GM23338 (cell line): Measurements from ENCODE around the gene TPM3. TPM values are rescaled to one million over a fixed set of nuclear protein-coding genes. Genes with fewer than 3 reads are reported as not detected.
A peak's percentile ranks its signal among the peaks of the same experiment; 100 is the strongest.

Source experiments
- ATAC-seq: fragments of 200-7000 bp; cut with Tn5 transposase; 3 replicates; pipeline ENCODE4 v1.9.1; 2020
- DNase-seq: peaks from one replicate; pipeline ENCODE4 v3.0.0-alpha.2; 2015; ENCODE audit warnings: low spot score
- H2AFZ ChIP-seq: fragments of 200-600 bp; sonication (generic); 2 replicates; pipeline ENCODE4 v1.8.0; 2016; ENCODE audit warnings: antibody characterized with exemption, mild to moderate bottlenecking, moderate library complexity
- H3F3A ChIP-seq: fragments of 200-600 bp; sonication (generic); replicated peaks from 2 replicates; pipeline ENCODE4 v1.8.0; 2017; ENCODE audit warnings: antibody characterized with exemption, mixed run types, low read depth
- H3K27ac ChIP-seq: fragments of 200-600 bp; sonication (generic); 2 replicates; pipeline ENCODE4 v1.6.1; 2016; ENCODE audit warnings: low read depth
- H3K27me3 ChIP-seq: fragments of 200-600 bp; sonication (generic); 2 replicates; pipeline ENCODE4 v1.8.0; 2016; ENCODE audit warnings: mild to moderate bottlenecking, mixed run types, moderate library complexity; ENCODE audit not compliant: insufficient read depth
- H3K36me3 ChIP-seq: fragments of 200-600 bp; sonication (generic); 2 replicates; pipeline ENCODE4 v1.8.0; 2016; ENCODE audit warnings: mild to moderate bottlenecking; ENCODE audit not compliant: insufficient read depth
- H3K4me1 ChIP-seq: fragments of 200-600 bp; sonication (generic); 2 replicates; pipeline ENCODE4 v1.8.0; 2016; ENCODE audit warnings: mild to moderate bottlenecking, moderate library complexity; ENCODE audit not compliant: insufficient read depth
- H3K4me2 ChIP-seq: fragments of 200-600 bp; sonication (generic); 2 replicates; pipeline ENCODE4 v1.7.1; 2017; ENCODE audit warnings: mixed run types
- H3K4me3 ChIP-seq: fragments of 200-600 bp; sonication (generic); 2 replicates; pipeline ENCODE4 v1.6.1; 2016; ENCODE audit warnings: mixed run types
- H3K79me2 ChIP-seq: fragments of 200-600 bp; sonication (generic); replicated peaks from 2 replicates; pipeline ENCODE4 v1.8.0; 2017; ENCODE audit warnings: mild to moderate bottlenecking; ENCODE audit not compliant: insufficient read depth
- H3K9me2 ChIP-seq: fragments of 200-600 bp; sonication (generic); 2 replicates; pipeline ENCODE4 v1.8.0; 2017; ENCODE audit not compliant: insufficient read depth
- H4K20me1 ChIP-seq: fragments of 200-600 bp; sonication (generic); replicated peaks from 2 replicates; pipeline ENCODE4 v1.8.0; 2017; ENCODE audit warnings: mild to moderate bottlenecking; ENCODE audit not compliant: insufficient read depth
- H3K27ac Mint-ChIP-seq: 2 replicates; pipeline ENCODE4 v1.8.0; 2020; ENCODE audit warnings: inconsistent platforms, mild to moderate bottlenecking, moderate library complexity, mixed read lengths
- H3K27me3 Mint-ChIP-seq: 3 replicates; pipeline ENCODE4 v1.8.0; 2022; ENCODE audit warnings: low read depth, mild to moderate bottlenecking, moderate library complexity, mixed read lengths, inconsistent platforms; ENCODE audit not compliant: insufficient read depth, poor library complexity
- H3K36me3 Mint-ChIP-seq: 3 replicates; pipeline ENCODE4 v1.8.0; 2021; ENCODE audit warnings: low read depth, mild to moderate bottlenecking, inconsistent platforms, moderate library complexity, mixed read lengths
- H3K4me1 Mint-ChIP-seq: 3 replicates; pipeline ENCODE4 v1.8.0; 2020; ENCODE audit warnings: mild to moderate bottlenecking, inconsistent platforms, mixed read lengths
- H3K4me3 Mint-ChIP-seq: 3 replicates; pipeline ENCODE4 v1.8.0; 2021; ENCODE audit warnings: moderate library complexity, mild to moderate bottlenecking, inconsistent platforms, mixed read lengths
- H3K9me3 Mint-ChIP-seq: 3 replicates; pipeline ENCODE4 v1.8.0; 2020; ENCODE audit warnings: moderate library complexity, mild to moderate bottlenecking, inconsistent platforms, mixed read lengths
- CREB1 ChIP-seq: fragments of 250-450 bp; sonication (Bioruptor Pico); IDR thresholded peaks from 2 replicates; pipeline ENCODE4 v1.5.0; 2020; ENCODE audit warnings: low read depth, mild to moderate bottlenecking, moderate library complexity
- POLR2AphosphoS5 ChIP-seq: IDR thresholded peaks from 2 replicates; pipeline ENCODE4 v1.6.1; 2016; ENCODE audit warnings: antibody characterized with exemption, low read depth
- polyA plus RNA-seq: library from polyadenylated mRNA; unstranded; fragments of >200 nt; fragmentation: Nextera tagmentation; extraction: Ambion mirVana; gene quantifications from 2 replicates; pipeline ENCODE4 v1.2.1, GENCODE V29; 2016
- total RNA-seq: library from RNA; depleted of rRNA; stranded (reverse); fragments of >200 nt; shearing (Covaris generic); gene quantifications from 2 replicates; pipeline ENCODE4 v1.2.3, GENCODE V29; 2014
- TF ChIP-seq, protein P1 (sequence below): fragments of 250-450 bp; sonication (Bioruptor Pico); IDR thresholded peaks from 2 replicates; pipeline ENCODE4 v1.5.0; 2020; ENCODE audit warnings: mild to moderate bottlenecking, moderate library complexity

TPM3 gene
- total and polyA plus RNA-seq, 2 experiments from 2014 or later: 544 to 747 TPM

DNA sequence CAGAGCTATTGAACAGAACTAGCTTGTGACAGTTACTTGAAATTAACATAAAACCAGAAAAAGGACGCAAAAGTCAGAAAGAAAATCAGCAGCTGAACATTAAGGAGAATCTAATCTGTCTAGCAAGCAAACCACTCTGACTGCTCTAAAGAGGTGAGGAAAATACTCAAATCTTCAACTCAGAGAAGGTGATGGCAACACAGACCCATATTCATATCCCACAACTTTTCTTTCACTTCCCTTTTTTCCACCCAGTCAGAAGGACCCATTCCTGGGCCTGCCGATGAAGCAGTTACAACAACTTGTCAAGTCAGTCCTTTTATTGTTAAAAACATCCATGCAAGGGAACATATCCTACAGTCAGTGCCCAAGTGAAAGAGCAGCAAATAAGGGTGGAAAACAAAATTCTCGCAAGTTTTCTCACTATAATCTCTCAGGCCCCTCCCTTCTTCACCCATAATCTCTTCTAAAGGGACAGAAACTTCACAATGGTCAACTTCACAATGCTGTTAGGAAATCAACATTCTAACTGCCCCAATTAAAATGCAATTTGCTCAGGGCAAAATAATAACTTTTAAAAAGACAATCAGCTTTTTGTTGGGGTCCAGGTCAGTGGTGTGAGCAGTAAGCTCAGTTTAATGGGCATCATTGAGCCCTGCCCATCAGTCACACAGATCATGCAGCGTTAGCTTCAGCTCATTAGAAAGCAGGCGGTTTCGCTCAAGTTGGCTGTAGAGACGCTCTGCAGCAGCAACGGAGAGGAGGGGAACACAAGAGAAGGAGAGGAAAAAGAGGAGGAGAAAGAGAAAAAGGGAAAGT is 33.4 kb downstream of the TPM3 start (continued):
- TF ChIP-seq, protein P1, sequence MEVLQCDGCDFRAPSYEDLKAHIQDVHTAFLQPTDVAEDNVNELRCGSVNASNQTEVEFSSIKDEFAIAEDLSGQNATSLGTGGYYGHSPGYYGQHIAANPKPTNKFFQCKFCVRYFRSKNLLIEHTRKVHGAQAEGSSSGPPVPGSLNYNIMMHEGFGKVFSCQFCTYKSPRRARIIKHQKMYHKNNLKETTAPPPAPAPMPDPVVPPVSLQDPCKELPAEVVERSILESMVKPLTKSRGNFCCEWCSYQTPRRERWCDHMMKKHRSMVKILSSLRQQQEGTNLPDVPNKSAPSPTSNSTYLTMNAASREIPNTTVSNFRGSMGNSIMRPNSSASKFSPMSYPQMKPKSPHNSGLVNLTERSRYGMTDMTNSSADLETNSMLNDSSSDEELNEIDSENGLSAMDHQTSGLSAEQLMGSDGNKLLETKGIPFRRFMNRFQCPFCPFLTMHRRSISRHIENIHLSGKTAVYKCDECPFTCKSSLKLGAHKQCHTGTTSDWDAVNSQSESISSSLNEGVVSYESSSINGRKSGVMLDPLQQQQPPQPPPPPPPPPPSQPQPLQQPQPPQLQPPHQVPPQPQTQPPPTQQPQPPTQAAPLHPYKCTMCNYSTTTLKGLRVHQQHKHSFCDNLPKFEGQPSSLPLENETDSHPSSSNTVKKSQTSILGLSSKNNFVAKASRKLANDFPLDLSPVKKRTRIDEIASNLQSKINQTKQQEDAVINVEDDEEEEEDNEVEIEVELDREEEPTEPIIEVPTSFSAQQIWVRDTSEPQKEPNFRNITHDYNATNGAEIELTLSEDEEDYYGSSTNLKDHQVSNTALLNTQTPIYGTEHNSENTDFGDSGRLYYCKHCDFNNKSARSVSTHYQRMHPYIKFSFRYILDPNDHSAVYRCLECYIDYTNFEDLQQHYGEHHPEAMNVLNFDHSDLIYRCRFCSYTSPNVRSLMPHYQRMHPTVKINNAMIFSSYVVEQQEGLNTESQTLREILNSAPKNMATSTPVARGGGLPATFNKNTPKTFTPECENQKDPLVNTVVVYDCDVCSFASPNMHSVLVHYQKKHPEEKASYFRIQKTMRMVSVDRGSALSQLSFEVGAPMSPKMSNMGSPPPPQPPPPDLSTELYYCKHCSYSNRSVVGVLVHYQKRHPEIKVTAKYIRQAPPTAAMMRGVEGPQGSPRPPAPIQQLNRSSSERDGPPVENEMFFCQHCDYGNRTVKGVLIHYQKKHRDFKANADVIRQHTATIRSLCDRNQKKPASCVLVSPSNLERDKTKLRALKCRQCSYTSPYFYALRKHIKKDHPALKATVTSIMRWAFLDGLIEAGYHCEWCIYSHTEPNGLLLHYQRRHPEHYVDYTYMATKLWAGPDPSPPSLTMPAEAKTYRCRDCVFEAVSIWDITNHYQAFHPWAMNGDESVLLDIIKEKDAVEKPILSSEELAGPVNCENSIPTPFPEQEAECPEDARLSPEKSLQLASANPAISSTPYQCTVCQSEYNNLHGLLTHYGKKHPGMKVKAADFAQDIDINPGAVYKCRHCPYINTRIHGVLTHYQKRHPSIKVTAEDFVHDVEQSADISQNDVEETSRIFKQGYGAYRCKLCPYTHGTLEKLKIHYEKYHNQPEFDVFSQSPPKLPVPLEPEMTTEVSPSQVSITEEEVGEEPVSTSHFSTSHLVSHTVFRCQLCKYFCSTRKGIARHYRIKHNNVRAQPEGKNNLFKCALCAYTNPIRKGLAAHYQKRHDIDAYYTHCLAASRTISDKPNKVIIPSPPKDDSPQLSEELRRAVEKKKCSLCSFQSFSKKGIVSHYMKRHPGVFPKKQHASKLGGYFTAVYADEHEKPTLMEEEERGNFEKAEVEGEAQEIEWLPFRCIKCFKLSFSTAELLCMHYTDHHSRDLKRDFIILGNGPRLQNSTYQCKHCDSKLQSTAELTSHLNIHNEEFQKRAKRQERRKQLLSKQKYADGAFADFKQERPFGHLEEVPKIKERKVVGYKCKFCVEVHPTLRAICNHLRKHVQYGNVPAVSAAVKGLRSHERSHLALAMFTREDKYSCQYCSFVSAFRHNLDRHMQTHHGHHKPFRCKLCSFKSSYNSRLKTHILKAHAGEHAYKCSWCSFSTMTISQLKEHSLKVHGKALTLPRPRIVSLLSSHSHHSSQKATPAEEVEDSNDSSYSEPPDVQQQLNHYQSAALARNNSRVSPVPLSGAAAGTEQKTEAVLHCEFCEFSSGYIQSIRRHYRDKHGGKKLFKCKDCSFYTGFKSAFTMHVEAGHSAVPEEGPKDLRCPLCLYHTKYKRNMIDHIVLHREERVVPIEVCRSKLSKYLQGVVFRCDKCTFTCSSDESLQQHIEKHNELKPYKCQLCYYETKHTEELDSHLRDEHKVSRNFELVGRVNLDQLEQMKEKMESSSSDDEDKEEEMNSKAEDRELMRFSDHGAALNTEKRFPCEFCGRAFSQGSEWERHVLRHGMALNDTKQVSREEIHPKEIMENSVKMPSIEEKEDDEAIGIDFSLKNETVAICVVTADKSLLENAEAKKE: no peak
- TF ChIP-seq CREB1 (CRISPR knock-in tag): no peak

DNA sequence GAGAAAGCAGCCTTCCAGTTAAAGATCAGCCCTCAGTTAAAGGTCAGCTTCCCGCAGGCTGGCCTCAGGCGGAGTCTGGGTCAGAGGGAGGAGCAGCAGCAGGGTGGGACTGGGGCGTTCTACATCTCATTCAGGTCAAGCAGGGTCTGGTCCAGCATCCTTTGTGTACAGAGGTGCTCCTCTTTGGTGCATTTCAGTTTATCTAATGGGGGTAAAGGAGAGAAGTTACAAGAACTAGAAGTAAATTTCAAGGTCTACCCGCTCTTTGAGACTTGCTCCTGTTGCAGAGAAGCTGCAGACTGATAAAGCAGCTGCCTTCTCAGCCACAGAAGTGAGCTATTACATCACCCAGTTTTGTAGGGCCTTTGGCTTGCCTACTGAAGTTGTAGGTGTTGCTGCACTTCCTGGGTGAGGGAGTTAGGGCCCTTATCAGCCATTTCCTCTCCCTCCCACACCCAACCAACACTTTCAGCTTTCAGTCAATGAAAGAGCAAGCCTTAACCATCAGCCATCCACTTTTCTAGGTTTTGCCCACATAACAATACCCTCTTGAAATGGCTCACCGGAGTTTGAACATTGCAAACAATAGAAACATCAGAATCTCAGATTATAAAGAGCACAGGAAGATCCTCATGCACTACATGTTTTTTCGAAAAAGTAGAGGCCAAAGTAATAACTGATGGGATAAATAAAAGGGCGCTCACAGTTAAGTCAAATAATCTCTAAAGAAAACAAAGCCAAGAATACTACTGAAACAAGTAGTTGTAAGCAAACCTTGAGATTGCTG is 34.2 kb downstream of the TPM3 start:
- Histone ChIP-seq H3K27ac (peak overlapping the region; percentile 81; the same call in 1 of the 2 replicates), H3K79me2 (peaks cover 27% of the 10 kb centered on the region)
- H3K9me3 Mint-ChIP-seq: no peaks in the 10 kb centered on the region

More for the DNA sequence above, 34.2 kb downstream of the TPM3 start:
- Mint-ChIP-seq H3K4me1 (peaks cover 32% of the 10 kb centered on the region), H3K27me3 (peaks cover 5% of the 10 kb centered on the region), H3K27ac (peak overlapping the region; percentile 86), H3K4me3 (no peak overlapping the region), H3K36me3 (peaks cover 68% of the 10 kb centered on the region)
- Histone ChIP-seq H3F3A (peaks cover 29% of the 10 kb centered on the region; the same call in 1 of the 2 replicates), H3K4me3 (no peak overlapping the region), H3K4me1 (peaks cover 11% of the 10 kb centered on the region), H3K36me3 (peaks cover 64% of the 10 kb centered on the region), H2AFZ (no peak overlapping the region), H3K27me3 (no peaks in the 10 kb centered on the region), H4K20me1 (peaks cover 27% of the 10 kb centered on the region), H3K4me2 (no peak overlapping the region), H3K9me2 (no peaks in the 10 kb centered on the region)
- ATAC-seq: no peak
- TF ChIP-seq, protein P1: no peak
- TF ChIP-seq POLR2AphosphoS5: no peak
- DNase-seq: no peak
